Tibial nerve (tissue), 4 donors: ENCODE results near the gene HNF1B. TPM values are rescaled to one million over a fixed set of nuclear protein-coding genes. Genes with fewer than 3 reads are reported as not detected.

ENCODE experiments used
- DNase-seq, 2 donors: peaks; one replicate each; pipeline ENCODE4 v3.0.0-alpha.2; 2019; ENCODE audit warnings: low spot score in 2 of 2
- H3K27ac ChIP-seq, 4 donors: fragments of 200-600 bp; sonication (generic) in 3 of 4; one replicate each; pipeline ENCODE4 v1.5.1; 2017 to 2019; ENCODE audit warnings: mild to moderate bottlenecking in 1 of 4
- H3K27me3 ChIP-seq, 2 donors: fragments of 200-600 bp; sonication (generic) in 1 of 2; one replicate each; pipeline versions ENCODE4 v1.5.1 to v1.6.0; 2017 to 2019
- H3K36me3 ChIP-seq, 3 donors: fragments of 200-600 bp; sonication (generic); one replicate each; pipeline ENCODE4 v1.5.1; 2018 to 2019
- H3K4me1 ChIP-seq, 4 donors: fragments of 200-600 bp; sonication (generic) in 3 of 4; one replicate each; pipeline ENCODE4 v1.5.1; 2017 to 2019
- H3K4me3 ChIP-seq, 4 donors: fragments of 200-600 bp; sonication (generic) in 3 of 4; one replicate each; pipeline ENCODE4 v1.5.1; 2017 to 2019; ENCODE audit warnings: mild to moderate bottlenecking in 1 of 4, moderate library complexity in 1 of 4
- H3K9me3 ChIP-seq, 4 donors: fragments of 200-600 bp; sonication (generic) in 3 of 4; one replicate each; pipeline ENCODE4 v1.5.1; 2017 to 2019
- EP300 ChIP-seq, 2 donors: sonication (generic); formaldehyde crosslinking; IDR thresholded peaks; one replicate each; pipeline ENCODE4 v1.6.1; 2017; ENCODE audit warnings: antibody characterized with exemption in 2 of 2, mild to moderate bottlenecking in 1 of 2
- POLR2A ChIP-seq, 2 donors: fragments of 450-650 bp; IDR thresholded peaks; one replicate each; pipeline ENCODE4 v1.6.1; 2017; ENCODE audit warnings: antibody characterized with exemption in 2 of 2, mild to moderate bottlenecking in 2 of 2, moderate library complexity in 2 of 2
- WGBS, 2 donors: methylation state at CpG; one replicate each; pipeline ENCODE4 v1.1.5; 2018; 5-methylcytosine and 5-hydroxymethylcytosine counted together
- total RNA-seq, 4 donors: library from RNA; depleted of rRNA; stranded (reverse); fragments of >200 nt; gene quantifications; one replicate each; pipeline ENCODE4 v1.1.0, GENCODE V29; 2016
- TF ChIP-seq, protein P1 (sequence below), 5 experiments: fragments of 200-600 bp in 3 of 5; fragments of 450-650 bp in 2 of 5; sonication (generic) in 3 of 5; IDR thresholded peaks; one replicate each; pipeline ENCODE4 v1.5.1; 2016 to 2019; ENCODE audit warnings: antibody characterized with exemption in 5 of 5, mild to moderate bottlenecking in 3 of 5, moderate library complexity in 2 of 5

Gene HNF1B
- total RNA-seq, 4 donors from 2014 or later: not detected

DNA sequence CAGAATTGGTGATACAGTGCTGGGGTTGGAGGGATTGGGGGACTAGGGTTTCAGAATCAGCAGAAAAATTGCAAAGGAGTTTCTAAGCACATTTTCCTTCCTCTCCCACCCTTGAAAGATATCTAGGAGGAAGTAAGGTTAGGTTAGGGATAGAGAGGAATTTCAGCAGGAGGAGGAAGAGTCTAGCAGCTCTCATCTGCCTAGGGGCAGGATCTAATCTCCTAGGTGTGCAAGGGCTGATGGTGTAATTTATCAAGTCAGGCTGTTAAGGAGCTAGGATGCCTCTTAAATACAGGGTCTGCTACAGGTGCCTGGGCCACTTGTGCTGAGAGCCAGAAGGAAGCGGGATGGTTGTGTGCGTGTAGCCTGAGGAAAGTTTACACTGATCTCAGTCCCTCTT is 1.8 kb upstream of the HNF1B start:
- Histone ChIP-seq H3K36me3 (no peaks in the 10 kb centered on the region), H3K27me3 (peaks cover 0 to 85% of the 10 kb centered on the region in 2 donors), H3K4me1 (peaks cover 0 to 39% (median 24%) of the 10 kb centered on the region in 4 donors), H3K27ac (no peak overlapping the region), H3K9me3 (no peaks in the 10 kb centered on the region), H3K4me3 (peak overlapping the region in 1 of 4 donors; percentile 35)
- DNase-seq: no peak
- TF ChIP-seq POLR2A (IDR thresholded peaks at IDR 0.05): no peak
- TF ChIP-seq EP300 (IDR thresholded peaks at IDR 0.05): no peak
- TF ChIP-seq, protein P1, sequence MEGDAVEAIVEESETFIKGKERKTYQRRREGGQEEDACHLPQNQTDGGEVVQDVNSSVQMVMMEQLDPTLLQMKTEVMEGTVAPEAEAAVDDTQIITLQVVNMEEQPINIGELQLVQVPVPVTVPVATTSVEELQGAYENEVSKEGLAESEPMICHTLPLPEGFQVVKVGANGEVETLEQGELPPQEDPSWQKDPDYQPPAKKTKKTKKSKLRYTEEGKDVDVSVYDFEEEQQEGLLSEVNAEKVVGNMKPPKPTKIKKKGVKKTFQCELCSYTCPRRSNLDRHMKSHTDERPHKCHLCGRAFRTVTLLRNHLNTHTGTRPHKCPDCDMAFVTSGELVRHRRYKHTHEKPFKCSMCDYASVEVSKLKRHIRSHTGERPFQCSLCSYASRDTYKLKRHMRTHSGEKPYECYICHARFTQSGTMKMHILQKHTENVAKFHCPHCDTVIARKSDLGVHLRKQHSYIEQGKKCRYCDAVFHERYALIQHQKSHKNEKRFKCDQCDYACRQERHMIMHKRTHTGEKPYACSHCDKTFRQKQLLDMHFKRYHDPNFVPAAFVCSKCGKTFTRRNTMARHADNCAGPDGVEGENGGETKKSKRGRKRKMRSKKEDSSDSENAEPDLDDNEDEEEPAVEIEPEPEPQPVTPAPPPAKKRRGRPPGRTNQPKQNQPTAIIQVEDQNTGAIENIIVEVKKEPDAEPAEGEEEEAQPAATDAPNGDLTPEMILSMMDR (IDR thresholded peaks at IDR 0.05): no peak
- 62 to 69% methylated on average over 2 of the region's 2 CpGs for WGBS, 2 donors

DNA sequence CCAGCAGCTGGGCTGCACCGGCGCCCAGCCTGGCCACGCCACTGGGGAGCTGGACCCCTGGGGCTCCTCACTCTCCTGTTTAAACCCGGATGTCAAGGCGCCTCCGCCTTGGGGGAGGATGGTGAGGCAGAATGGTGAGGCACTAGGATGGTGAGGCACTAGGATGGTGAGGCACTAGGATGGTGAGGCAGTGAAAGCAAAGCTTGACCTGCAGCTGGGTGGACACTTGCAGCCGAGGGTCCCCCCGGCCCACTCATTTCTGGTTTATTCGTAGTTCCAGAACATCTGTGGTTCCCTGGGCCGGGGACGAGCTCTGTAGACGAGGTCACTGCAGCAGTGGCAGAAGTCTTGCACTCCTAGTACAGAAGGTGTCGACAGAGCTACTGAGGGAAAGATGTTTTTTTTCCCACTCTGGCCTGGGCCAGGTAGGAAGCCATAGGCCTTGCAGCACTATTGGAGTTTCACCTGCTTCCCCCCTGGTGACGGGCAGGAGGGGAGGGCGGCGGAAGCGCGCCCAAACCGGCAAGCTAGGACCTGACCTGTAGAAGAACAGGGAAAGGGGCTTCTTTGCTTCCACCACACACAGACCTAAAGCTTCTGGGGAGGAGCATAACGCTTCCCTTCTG is 1.1 kb upstream of the HNF1B start:
- peak overlapping the region in 1 of 4 donors; percentile 35 for H3K4me3 ChIP-seq
- peak overlapping the region in 1 of 4 donors; percentile 51 for H3K27ac ChIP-seq
- peaks cover 0 to 87% of the 10 kb centered on the region in 2 donors for H3K27me3 ChIP-seq
- no peak for DNase-seq
- TF ChIP-seq, protein P1 (IDR thresholded peaks at IDR 0.05): no peak
- TF ChIP-seq EP300 (IDR thresholded peaks at IDR 0.05) (no peak), POLR2A (IDR thresholded peaks at IDR 0.05) (no peak)
- H3K36me3 ChIP-seq: no peaks in the 10 kb centered on the region
- WGBS, 2 donors: 25 to 26% methylated on average over 19 to 20 of the region's 20 CpGs
- peaks cover 0 to 43% (median 25%) of the 10 kb centered on the region in 4 donors for H3K4me1 ChIP-seq
- H3K9me3 ChIP-seq: no peaks in the 10 kb centered on the region

GRCh38 chr17:37744633-37744927 is 279 bp downstream of the HNF1B start:
- 5 to 10% methylated on average over 7 to 13 of the region's 21 CpGs for WGBS, 2 donors
- no peaks in the 10 kb centered on the region for H3K36me3 ChIP-seq
- H3K27me3 ChIP-seq: peaks cover 0 to 98% of the 10 kb centered on the region in 2 donors
- peaks cover 0 to 43% (median 25%) of the 10 kb centered on the region in 4 donors for H3K4me1 ChIP-seq
- peak overlapping the region in 1 of 4 donors; percentile 51 for H3K27ac ChIP-seq
- TF ChIP-seq POLR2A (IDR thresholded peaks at IDR 0.05) (no peak), EP300 (IDR thresholded peaks at IDR 0.05) (no peak)
- TF ChIP-seq, protein P1 (IDR thresholded peaks at IDR 0.05): no peak
- DNase-seq: no peak
- peak overlapping the region in 1 of 4 donors; percentile 35 for H3K4me3 ChIP-seq
- H3K9me3 ChIP-seq: no peaks in the 10 kb centered on the region

DNA sequence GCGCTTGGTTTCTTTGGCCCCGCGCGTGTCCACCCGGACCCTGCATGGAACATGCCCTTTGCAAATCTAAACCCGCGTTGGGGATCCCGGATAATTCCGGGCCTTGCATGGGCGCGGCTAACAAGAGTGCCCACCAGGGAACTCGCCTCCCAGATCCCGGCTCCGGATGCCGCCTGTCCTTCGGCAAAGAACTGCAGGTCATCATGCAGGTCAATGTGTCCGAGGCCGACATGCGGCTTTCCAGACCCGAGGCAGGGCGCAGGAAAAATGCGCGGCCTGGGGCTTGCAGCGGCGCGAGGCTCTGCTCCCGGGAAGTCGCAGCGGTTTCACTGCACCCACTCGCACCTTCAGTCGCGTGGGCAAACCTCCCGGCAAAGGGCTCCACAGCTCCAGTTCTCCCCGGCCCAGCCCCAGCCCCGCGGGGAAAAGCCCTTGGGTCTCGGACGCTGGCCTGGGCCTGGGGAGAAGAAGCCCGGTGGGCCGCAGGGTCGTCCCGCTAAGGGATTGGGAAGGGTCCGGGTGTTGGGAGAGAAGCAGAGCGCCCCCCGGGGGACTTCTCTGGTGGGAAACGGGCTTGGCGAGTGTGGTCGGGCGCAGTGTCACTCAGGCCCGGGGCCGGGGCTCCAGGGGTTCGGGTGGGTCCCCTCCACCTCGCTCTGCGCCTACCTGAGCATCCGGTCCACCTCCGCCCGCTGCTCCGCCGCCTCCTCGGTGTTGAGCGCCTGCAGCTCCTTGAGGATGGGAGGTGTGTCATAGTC is 805 bp downstream of the HNF1B start:
- no peaks in the 10 kb centered on the region for H3K36me3 ChIP-seq
- H3K4me1 ChIP-seq: peaks cover 0 to 43% (median 25%) of the 10 kb centered on the region in 4 donors
- no peak for TF ChIP-seq EP300 (IDR thresholded peaks at IDR 0.05)
- TF ChIP-seq POLR2A (IDR thresholded peaks at IDR 0.05): no peak
- TF ChIP-seq, protein P1 (IDR thresholded peaks at IDR 0.05): no peak
- WGBS, 2 donors: 1 to 5% methylated on average over 38 to 40 of the region's 61 CpGs
- H3K4me3 ChIP-seq: peak overlapping the region in 2 of 4 donors; percentile 35 to 41
- DNase-seq: no peak
- no peaks in the 10 kb centered on the region for H3K9me3 ChIP-seq
- H3K27ac ChIP-seq: peak overlapping the region in 1 of 4 donors; percentile 51
- H3K27me3 ChIP-seq: peaks cover 0 to 99% of the 10 kb centered on the region in 2 donors

DNA sequence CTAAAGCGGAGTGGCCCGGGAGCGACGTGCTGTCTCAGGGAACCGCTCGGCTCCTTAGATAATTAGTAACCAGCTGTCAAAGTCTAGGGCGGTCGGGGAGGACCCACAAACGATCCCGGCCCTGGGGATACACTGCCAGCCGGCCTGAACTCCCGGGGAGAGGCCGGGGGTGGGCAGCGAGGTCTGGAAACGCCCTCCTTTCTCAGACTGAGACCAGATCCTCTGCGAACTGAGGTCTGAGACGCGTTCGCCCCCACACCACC is 1.3 kb downstream of the HNF1B start:
- H3K27me3 ChIP-seq: peaks cover 0 to 99% of the 10 kb centered on the region in 2 donors
- no peak for TF ChIP-seq POLR2A (IDR thresholded peaks at IDR 0.05)
- TF ChIP-seq EP300 (IDR thresholded peaks at IDR 0.05): no peak
- TF ChIP-seq, protein P1 (IDR thresholded peaks at IDR 0.05): no peak
- H3K27ac ChIP-seq: peak overlapping the region in 1 of 4 donors; percentile 51
- H3K36me3 ChIP-seq: no peaks in the 10 kb centered on the region
- peak overlapping the region in 3 of 4 donors; percentile 4 to 41 (median 35) for H3K4me3 ChIP-seq
- WGBS, 2 donors: 1 to 20% methylated on average over 1 to 19 of the region's 19 CpGs
- no peaks in the 10 kb centered on the region for H3K9me3 ChIP-seq
- peaks cover 0 to 43% (median 25%) of the 10 kb centered on the region in 4 donors for H3K4me1 ChIP-seq
- no peak for DNase-seq
